ENCODE data around the gene MEP1B. TPM values are rescaled to one million over a fixed set of nuclear protein-coding genes. Genes with fewer than 3 reads are reported as not detected.
"Not testable (repeated sequence)": the region's sequence is repeated elsewhere in the genome, so short reads cannot be mapped to it uniquely, and the experiment has no call there.

MEP1B gene
- not detected in 2 replicates for total RNA-seq

DNA sequence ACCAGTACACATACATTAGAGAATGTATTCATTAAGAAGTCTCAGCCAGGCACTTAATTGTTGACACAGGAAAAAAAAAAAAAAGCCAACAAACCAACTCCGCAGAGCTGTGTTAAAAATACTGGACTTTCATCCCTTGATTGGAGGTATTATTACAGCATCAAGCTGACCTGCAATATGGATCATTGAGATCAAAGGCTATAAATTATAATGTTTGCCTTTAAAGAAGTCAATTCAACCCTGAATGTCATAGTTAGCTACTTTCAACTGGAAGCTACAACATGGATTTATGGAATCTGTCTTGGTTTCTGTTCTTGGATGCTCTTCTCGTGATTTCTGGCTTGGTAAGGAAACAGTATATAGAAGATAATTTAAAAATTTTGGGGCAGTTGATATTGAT is at the start of gene MEP1B:
Gene MEP1B (plus strand): TSS at position 250 of the 400 bp plus-strand sequence. CDS start 32 bp downstream, at position 282.
- DNase-seq (ENCODE audit: extremely low read depth, low read depth, low spot score), result no peak

- no peak for DNase-seq (ENCODE audit: extremely low read depth, low read depth, low spot score)
These were observed 41.5 kb upstream of the MEP1B start for GRCh38 chr18:32148185-32148870.

- DNase-seq (ENCODE audit: extremely low read depth, low read depth, low spot score), result no peak
These were observed 37.0 kb upstream of the MEP1B start for GRCh38 chr18:32152705-32153448.

DNA sequence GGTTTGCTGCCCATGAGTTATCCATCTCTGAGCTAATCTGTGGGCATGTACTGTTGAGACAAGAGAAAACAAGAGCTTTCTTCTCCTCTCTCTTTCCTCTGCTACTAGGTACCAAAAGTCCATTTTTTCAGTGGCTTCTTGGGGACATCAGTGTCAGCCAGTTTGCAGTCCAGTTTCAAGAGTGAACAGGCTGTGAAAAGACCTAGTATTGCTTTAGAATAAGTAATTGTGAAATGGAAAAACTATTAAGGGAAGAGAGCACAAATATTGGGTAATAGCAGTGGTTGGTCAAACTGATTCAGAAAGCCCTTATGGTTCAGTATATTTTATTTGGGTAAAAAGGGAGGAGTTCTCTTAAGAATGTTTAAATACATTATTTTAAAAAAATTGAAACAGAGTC is 33.0 kb upstream of the MEP1B start:
- DNase-seq (ENCODE audit: extremely low read depth, low read depth, low spot score), result no peak

- no peak for DNase-seq (ENCODE audit: extremely low read depth, low read depth, low spot score)
These were observed 32.3 kb upstream of the MEP1B start for GRCh38 chr18:32157580-32157979.

GRCh38 chr18:32158108-32158624 is 31.7 kb upstream of the MEP1B start:
- DNase-seq (ENCODE audit: extremely low read depth, low read depth, low spot score), result peak; percentile 76

DNA sequence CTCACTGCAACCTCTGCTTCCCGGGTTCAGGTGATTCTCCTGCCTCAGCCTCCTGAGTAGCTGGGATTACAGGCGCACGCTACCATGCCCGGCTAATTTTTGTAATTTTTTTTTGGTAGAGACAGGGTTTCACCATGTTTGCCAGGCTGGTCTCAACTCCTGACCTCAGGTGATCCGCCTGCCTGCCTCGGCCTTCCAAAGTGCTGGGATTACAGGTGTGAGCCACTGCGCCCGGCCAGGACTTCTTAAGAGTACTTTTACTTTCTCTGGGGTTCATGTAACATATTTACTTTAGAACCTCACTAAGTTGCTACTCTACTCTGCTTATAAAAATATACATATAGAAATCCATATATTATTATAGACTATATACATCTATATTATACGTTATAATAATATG is 31.2 kb upstream of the MEP1B start:
- not testable (repeated sequence) for DNase-seq (ENCODE audit: extremely low read depth, low read depth, low spot score)

DNA sequence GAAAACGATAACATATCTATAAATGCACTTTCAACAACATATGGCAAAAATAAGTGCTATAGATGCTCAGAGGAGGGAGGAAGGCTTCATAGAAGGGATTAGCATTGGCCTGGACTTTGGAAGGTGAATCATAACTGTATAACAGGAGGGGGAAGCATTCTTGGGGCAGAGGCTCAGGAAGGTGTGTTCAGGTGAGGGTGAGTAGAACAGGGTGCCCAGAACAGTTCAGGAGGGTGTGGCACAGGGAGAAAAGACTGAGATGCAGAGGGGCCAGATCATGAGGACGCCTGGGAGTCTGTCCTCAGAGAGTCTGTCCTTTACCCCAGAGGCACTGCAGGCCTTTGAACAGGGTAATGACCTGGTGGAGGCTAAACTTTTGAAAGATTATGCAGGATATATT is 29.3 kb upstream of the MEP1B start:
- DNase-seq (ENCODE audit: extremely low read depth, low read depth, low spot score), result no peak

GRCh38 chr18:32167980-32168730 is 21.7 kb upstream of the MEP1B start:
- no peak for DNase-seq (ENCODE audit: extremely low read depth, low read depth, low spot score)

- DNase-seq (ENCODE audit: extremely low read depth, low read depth, low spot score), result no peak
These were observed 16.2 kb upstream of the MEP1B start for GRCh38 chr18:32173654-32174053.

DNA sequence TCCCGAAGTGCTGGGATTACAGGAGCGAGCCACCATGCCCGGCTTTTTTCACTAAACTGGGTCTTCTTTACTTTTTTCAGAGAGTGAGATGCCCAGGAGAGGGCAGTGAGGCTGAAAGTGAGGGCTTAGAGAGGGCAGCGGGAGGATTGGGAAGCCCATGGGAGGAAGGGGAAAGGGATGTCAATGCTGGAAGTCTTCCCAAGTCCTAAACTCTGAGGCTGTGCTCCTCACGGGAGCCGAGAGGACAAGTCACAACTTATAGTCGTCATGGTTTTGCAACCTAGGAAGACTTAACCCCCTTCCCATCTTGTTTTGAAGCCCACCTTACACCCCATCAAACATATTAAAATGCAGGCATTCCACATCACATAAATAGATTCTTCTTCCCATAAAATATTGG is 15.1 kb upstream of the MEP1B start:
- no peak for DNase-seq (ENCODE audit: extremely low read depth, low read depth, low spot score)

- DNase-seq (ENCODE audit: extremely low read depth, low read depth, low spot score), result no peak
These were observed 14.6 kb upstream of the MEP1B start for GRCh38 chr18:32175265-32175664.

- not testable (repeated sequence) for DNase-seq (ENCODE audit: extremely low read depth, low read depth, low spot score)
These were observed 13.1 kb upstream of the MEP1B start for GRCh38 chr18:32176745-32177144.

DNA sequence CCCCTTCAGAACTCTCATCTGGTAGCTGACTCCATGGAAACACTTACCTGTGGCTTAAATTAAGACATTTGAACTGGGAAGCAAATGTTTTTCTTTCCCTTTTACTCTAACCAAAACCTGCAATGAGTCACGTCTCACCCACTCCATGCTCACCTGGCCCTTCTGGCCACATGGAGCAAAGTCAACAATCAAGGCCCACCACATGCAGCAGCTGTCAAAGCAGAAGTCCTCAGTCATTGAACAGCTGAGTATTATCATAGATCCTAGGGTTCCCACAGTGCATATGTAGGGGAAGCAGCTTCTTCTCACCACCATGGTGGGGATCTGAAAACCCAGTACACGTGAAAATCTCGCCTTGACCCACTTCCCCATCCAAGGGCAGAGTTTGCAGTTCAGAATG is 12.3 kb upstream of the MEP1B start:
- no peak for DNase-seq (ENCODE audit: extremely low read depth, low read depth, low spot score)

GRCh38 chr18:32183503-32183902 is 6.3 kb upstream of the MEP1B start:
- no peak for DNase-seq (ENCODE audit: extremely low read depth, low read depth, low spot score)

- DNase-seq (ENCODE audit: extremely low read depth, low read depth, low spot score), result no peak
These were observed 370 bp downstream of the MEP1B start for GRCh38 chr18:32190209-32190608.

DNA sequence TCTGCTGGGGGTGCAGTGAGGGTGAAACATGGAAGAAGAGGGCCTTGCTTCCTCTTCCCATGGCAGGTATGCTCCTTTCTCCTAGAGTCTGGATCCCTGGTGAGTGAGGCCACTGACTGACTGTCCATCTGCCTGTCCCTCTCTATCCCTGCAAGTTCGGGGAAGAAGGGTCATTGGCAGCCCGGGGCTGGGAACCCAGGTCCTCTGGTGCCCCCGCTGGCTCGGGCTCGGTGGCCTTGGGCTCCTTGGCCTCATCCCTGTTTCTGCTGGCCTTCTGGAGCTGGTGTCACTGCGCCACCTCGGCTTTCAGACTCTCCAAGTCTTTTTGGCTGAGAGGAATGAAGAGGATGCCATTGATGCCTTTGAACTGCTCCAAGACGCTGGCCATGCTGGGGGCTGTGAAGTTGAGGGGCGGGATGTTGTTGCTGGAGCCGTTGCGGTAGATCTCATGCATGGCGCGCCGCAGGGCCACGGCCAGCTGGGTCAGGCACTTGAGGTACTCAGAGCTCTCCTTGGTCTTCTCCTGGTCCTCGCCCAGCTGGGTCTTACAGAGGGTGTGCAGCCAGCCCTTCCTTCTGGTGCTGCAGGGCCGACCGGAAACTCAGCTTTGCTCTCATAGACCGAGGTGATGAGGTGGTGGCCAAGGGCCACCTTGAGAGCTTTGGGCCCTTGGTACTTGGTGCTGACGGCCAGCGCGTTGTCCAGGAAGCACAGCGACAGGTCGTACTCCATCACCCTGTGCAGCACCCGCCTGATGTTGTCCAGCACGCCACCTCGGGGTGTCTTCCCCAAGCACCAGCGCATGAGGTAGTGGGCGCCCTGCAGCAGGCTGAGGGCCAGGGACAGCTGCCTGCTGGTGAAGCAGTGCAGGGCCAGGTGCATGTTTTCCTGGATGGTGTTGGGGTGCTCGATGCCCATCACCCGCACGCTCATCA is 6.3 kb downstream of the MEP1B start:
- no peak for DNase-seq (ENCODE audit: extremely low read depth, low read depth, low spot score)

- DNase-seq (ENCODE audit: extremely low read depth, low read depth, low spot score), result no peak
These were observed 10.9 kb downstream of the MEP1B start for GRCh38 chr18:32200766-32201165.

DNA sequence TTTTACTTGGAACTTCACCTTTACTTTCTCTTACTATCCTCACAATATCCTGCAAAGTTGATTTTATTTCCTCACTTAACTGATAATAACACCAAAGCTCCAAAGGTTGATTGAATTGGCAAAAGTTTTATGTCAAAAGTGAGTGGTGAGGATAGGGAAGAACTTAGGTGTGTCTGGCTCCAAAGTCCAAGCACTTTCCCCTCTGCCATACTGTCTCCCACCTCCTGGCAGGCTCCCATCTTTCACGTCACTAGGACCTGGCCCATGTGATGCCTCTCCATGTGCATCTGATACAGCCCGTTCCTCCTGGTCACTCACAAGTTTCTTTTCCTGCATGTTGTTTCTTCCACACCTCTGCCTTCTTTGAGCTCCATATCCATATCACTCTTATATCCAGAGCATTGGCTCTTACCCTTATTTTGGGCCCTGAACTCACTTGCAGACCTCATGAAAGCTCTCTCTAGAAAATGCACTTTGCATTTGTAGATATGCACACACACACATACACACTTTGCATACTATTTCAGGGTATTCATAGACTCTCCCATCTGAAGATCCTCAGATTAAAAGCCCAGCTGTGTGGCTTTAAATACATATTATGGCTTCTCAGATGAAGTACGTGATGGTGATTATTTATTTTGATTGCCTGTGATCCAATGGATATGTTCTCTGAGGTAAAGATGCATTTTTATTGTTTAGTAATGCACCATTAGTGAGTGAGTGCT is 12.3 kb downstream of the MEP1B start:
- no peak for DNase-seq (ENCODE audit: extremely low read depth, low read depth, low spot score)

DNA sequence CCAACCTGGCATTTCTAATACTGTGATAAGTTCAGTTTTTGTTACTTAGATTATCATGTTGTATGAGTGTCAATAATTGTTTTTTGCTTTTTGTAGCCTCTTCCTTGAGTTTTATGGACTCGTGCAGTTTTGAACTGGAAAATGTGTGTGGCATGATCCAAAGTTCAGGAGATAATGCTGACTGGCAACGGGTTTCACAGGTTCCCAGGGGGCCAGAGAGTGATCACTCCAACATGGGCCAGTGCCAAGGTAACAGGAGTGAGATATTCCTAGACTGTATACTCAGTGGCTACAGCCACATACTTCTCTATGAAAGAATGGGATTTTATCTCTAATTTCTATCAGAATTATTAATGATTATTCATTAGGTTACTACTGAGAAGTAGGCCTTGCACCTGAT is 18.2 kb downstream of the MEP1B start:
- DNase-seq (ENCODE audit: extremely low read depth, low read depth, low spot score), result no peak

Measured in glomerular endothelial cell (primary cell).